HUES6 (cell line): Measurements from ENCODE around the gene SLC46A3.
A peak's percentile ranks its signal among the peaks of the same experiment; 100 is the strongest.

ENCODE experiments used
- H3K27ac ChIP-seq: 2 replicates; pipeline ENCODE4 v1.7.0; 2013; ENCODE audit warnings: low read depth, mild to moderate bottlenecking, low read length, inconsistent platforms
- H3K27me3 ChIP-seq: 2 replicates; pipeline ENCODE4 v1.6.1; 2013; ENCODE audit warnings: low read length; ENCODE audit not compliant: control insufficient read depth, insufficient read depth
- H3K36me3 ChIP-seq: 2 replicates; pipeline ENCODE4 v1.6.1; 2013; ENCODE audit warnings: low read length; ENCODE audit not compliant: control insufficient read depth, insufficient read depth
- H3K4me1 ChIP-seq: 2 replicates; pipeline ENCODE4 v1.6.1; 2013; ENCODE audit warnings: low read length; ENCODE audit not compliant: control insufficient read depth, insufficient read depth
- H3K4me3 ChIP-seq: 2 replicates; pipeline ENCODE4 v1.5.1; 2013; ENCODE audit warnings: low read depth, low read length
- H3K9ac ChIP-seq: one replicate; pipeline ENCODE4 v1.6.1; 2013; ENCODE audit warnings: mild to moderate bottlenecking, low read length
- H3K9me3 ChIP-seq: 2 replicates; pipeline ENCODE4 v1.6.1; 2013; ENCODE audit warnings: low read depth, low read length; ENCODE audit not compliant: control insufficient read depth, insufficient read depth

Gene SLC46A3

GRCh38 chr13:28729541-28729940 is 10.8 kb upstream of the SLC46A3 start:
- Histone ChIP-seq H3K36me3 (no peaks in the 10 kb centered on the region), H3K27ac (no peak overlapping the region), H3K9me3 (no peaks in the 10 kb centered on the region), H3K4me3 (no peak overlapping the region), H3K9ac (no peak overlapping the region), H3K4me1 (no peaks in the 10 kb centered on the region), H3K27me3 (no peaks in the 10 kb centered on the region)

GRCh38 chr13:28728642-28729041 is 9.9 kb upstream of the SLC46A3 start:
- no peak overlapping the region for H3K27ac ChIP-seq
- H3K4me3 ChIP-seq: no peak overlapping the region
- no peaks in the 10 kb centered on the region for H3K4me1 ChIP-seq
- no peak overlapping the region for H3K9ac ChIP-seq
- no peaks in the 10 kb centered on the region for H3K27me3 ChIP-seq
- no peaks in the 10 kb centered on the region for H3K9me3 ChIP-seq
- H3K36me3 ChIP-seq: no peaks in the 10 kb centered on the region

- Histone ChIP-seq H3K9ac (no peak overlapping the region), H3K4me3 (no peak overlapping the region), H3K27ac (no peak overlapping the region), H3K9me3 (no peaks in the 10 kb centered on the region), H3K36me3 (no peaks in the 10 kb centered on the region), H3K27me3 (no peaks in the 10 kb centered on the region), H3K4me1 (no peaks in the 10 kb centered on the region)
Measured at GRCh38 chr13:28725046-28725610, 6.4 kb upstream of the SLC46A3 start.

- Histone ChIP-seq H3K4me3 (no peak overlapping the region), H3K27me3 (peaks cover 6% of the 10 kb centered on the region; the same call in 1 of the 2 replicates), H3K9me3 (no peaks in the 10 kb centered on the region), H3K9ac (no peak overlapping the region), H3K36me3 (no peaks in the 10 kb centered on the region), H3K4me1 (peaks cover 4% of the 10 kb centered on the region; the same call in 1 of the 2 replicates), H3K27ac (no peak overlapping the region)
Measured at GRCh38 chr13:28723806-28724205, 5.0 kb upstream of the SLC46A3 start.

GRCh38 chr13:28719227-28720055 is 671 bp upstream of the SLC46A3 start:
- Histone ChIP-seq H3K27ac (no peak overlapping the region), H3K9me3 (no peaks in the 10 kb centered on the region), H3K4me3 (peak overlapping the region; percentile 71), H3K9ac (peak overlapping the region; percentile 15), H3K27me3 (peaks cover 21% of the 10 kb centered on the region), H3K36me3 (no peaks in the 10 kb centered on the region), H3K4me1 (peaks cover 22% of the 10 kb centered on the region)

- H3K9me3 ChIP-seq: no peaks in the 10 kb centered on the region
- peaks cover 22% of the 10 kb centered on the region for H3K4me1 ChIP-seq
- H3K4me3 ChIP-seq: peak overlapping the region; percentile 71
- H3K27me3 ChIP-seq: peaks cover 21% of the 10 kb centered on the region
- peak overlapping the region; percentile 64 for H3K9ac ChIP-seq
- H3K36me3 ChIP-seq: no peaks in the 10 kb centered on the region
- no peak overlapping the region for H3K27ac ChIP-seq
Measured at GRCh38 chr13:28718196-28718542, 601 bp downstream of the SLC46A3 start.

GRCh38 chr13:28717170-28717569 is 1.6 kb downstream of the SLC46A3 start:
- no peaks in the 10 kb centered on the region for H3K9me3 ChIP-seq
- H3K4me3 ChIP-seq: no peak overlapping the region; the same call in 1 of the 2 replicates
- no peak overlapping the region for H3K9ac ChIP-seq
- H3K4me1 ChIP-seq: peaks cover 22% of the 10 kb centered on the region
- H3K36me3 ChIP-seq: no peaks in the 10 kb centered on the region
- peaks cover 21% of the 10 kb centered on the region for H3K27me3 ChIP-seq
- no peak overlapping the region for H3K27ac ChIP-seq

GRCh38 chr13:28716511-28716910 is 2.3 kb downstream of the SLC46A3 start:
- Histone ChIP-seq H3K27me3 (peaks cover 21% of the 10 kb centered on the region), H3K4me1 (peaks cover 22% of the 10 kb centered on the region), H3K36me3 (no peaks in the 10 kb centered on the region), H3K4me3 (no peak overlapping the region), H3K27ac (no peak overlapping the region), H3K9me3 (no peaks in the 10 kb centered on the region), H3K9ac (no peak overlapping the region)

- Histone ChIP-seq H3K4me1 (peaks cover 22% of the 10 kb centered on the region), H3K27me3 (peaks cover 18% of the 10 kb centered on the region), H3K4me3 (no peak overlapping the region), H3K9ac (no peak overlapping the region), H3K9me3 (no peaks in the 10 kb centered on the region), H3K36me3 (no peaks in the 10 kb centered on the region), H3K27ac (no peak overlapping the region)
Measured at GRCh38 chr13:28714651-28715050, 4.1 kb downstream of the SLC46A3 start.

- no peak overlapping the region for H3K27ac ChIP-seq
- no peaks in the 10 kb centered on the region for H3K9me3 ChIP-seq
- H3K9ac ChIP-seq: no peak overlapping the region
- H3K27me3 ChIP-seq: no peaks in the 10 kb centered on the region
- H3K4me3 ChIP-seq: no peak overlapping the region
- H3K4me1 ChIP-seq: no peaks in the 10 kb centered on the region; the same call in 1 of the 2 replicates
- H3K36me3 ChIP-seq: no peaks in the 10 kb centered on the region
Measured at GRCh38 chr13:28710161-28710560, 8.6 kb downstream of the SLC46A3 start.

- Histone ChIP-seq H3K27me3 (no peaks in the 10 kb centered on the region), H3K4me3 (no peak overlapping the region), H3K9ac (no peak overlapping the region), H3K36me3 (no peaks in the 10 kb centered on the region), H3K4me1 (no peaks in the 10 kb centered on the region; the same call in 1 of the 2 replicates), H3K9me3 (no peaks in the 10 kb centered on the region), H3K27ac (no peak overlapping the region)
Measured at GRCh38 chr13:28707629-28708427, 10.9 kb downstream of the SLC46A3 start.
